HUES6 (cell line): ENCODE measurements around the gene UBAC2.

Source experiments
- H3K27ac ChIP-seq: 2 replicates; pipeline ENCODE4 v1.7.0; 2013; ENCODE audit warnings: low read depth, mild to moderate bottlenecking, low read length, inconsistent platforms
- H3K27me3 ChIP-seq: 2 replicates; pipeline ENCODE4 v1.6.1; 2013; ENCODE audit warnings: low read length; ENCODE audit not compliant: control insufficient read depth, insufficient read depth
- H3K36me3 ChIP-seq: 2 replicates; pipeline ENCODE4 v1.6.1; 2013; ENCODE audit warnings: low read length; ENCODE audit not compliant: control insufficient read depth, insufficient read depth
- H3K4me1 ChIP-seq: 2 replicates; pipeline ENCODE4 v1.6.1; 2013; ENCODE audit warnings: low read length; ENCODE audit not compliant: control insufficient read depth, insufficient read depth
- H3K4me3 ChIP-seq: 2 replicates; pipeline ENCODE4 v1.5.1; 2013; ENCODE audit warnings: low read depth, low read length
- H3K9ac ChIP-seq: one replicate; pipeline ENCODE4 v1.6.1; 2013; ENCODE audit warnings: mild to moderate bottlenecking, low read length
- H3K9me3 ChIP-seq: 2 replicates; pipeline ENCODE4 v1.6.1; 2013; ENCODE audit warnings: low read depth, low read length; ENCODE audit not compliant: control insufficient read depth, insufficient read depth

The UBAC2 gene

DNA sequence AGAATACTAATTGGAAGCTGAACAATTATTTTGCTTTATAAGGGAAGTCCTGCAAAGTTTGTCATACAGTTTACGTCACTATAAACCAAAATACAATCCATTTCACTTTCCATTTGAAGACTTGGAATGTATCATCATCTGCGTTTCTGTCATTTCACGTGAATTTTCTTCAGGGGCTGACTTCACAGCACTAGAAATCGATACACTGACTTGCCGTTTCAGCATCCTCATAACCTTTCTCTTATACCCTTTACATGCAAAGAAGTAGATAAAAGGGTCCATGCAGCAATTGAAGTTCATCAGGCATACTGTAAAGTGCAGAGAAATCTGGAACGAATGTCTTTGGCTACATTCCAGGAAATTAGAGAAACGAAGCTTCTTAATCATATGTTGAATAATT, 94.3 kb downstream of the UBAC2 start:
- Histone ChIP-seq H3K36me3 (no peaks in the 10 kb centered on the region), H3K27ac (no peak overlapping the region), H3K4me1 (peaks cover 2% of the 10 kb centered on the region)

DNA sequence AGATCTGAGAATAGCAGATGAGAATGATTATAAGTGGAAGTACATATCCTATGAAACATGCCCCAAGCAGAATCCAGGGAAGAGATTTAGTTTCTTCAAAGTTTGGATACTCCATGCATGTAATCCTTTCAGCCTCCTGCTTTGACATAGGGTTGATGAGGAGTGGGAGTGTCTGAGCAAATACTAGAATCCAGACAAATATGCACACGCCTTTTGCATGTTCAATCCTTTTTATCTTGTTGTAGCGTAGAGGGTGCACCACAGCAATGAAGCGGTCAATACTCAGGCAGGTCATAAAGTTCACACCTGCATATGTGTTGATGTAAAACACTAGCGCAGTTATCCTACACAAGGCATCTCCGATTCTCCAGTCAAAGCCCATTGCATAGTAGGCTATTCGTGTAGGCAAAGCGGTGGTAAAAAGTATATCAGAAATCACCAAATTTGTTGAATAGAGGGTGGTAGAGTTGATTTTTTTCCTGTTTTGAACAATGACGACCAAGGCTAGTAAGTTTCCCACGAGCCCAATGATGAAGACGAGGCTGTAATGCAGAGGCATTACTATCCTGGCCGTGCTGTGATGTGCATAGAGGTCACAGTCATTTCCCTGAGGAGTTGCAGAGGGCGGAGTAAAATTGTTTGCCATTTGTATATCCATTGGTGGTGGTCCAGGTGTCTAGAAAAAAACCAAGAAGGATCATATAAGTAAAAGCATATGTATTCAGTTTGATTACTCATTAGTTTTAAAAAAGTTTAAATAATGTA, 95.0 kb downstream of the UBAC2 start:
- Histone ChIP-seq H3K4me3 (no peak overlapping the region), H3K27ac (no peak overlapping the region), H3K4me1 (peaks cover 4% of the 10 kb centered on the region)

More for the DNA sequence above, 94.3 kb downstream of the UBAC2 start:
- no peak overlapping the region for H3K4me3 ChIP-seq
- H3K27me3 ChIP-seq = no peaks in the 10 kb centered on the region
- no peak overlapping the region for H3K9ac ChIP-seq
- no peaks in the 10 kb centered on the region for H3K9me3 ChIP-seq

DNA sequence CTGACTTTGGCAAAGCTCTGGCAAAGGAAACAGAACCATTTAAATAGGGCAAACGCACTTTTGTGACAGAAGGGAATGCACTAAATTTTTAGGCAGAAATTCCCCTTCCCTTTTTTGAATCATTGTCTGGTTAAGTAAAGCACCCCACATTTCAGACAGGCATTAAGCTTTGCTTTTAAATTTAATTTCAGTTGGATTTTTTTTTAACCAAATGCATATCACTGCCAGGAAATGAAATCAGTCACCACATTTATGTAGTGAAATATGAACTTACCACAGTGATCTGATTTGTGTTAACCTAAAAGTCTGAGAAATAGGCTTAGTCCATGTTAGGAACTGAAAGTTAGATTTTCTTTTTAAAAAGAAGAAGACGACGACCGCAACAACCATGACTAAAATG, 95.7 kb downstream of the UBAC2 start:
- no peak overlapping the region for H3K9ac ChIP-seq
- H3K4me1 ChIP-seq = peaks cover 4% of the 10 kb centered on the region

More for the DNA sequence above, 95.0 kb downstream of the UBAC2 start:
- no peaks in the 10 kb centered on the region for H3K36me3 ChIP-seq
- H3K9me3 ChIP-seq = no peaks in the 10 kb centered on the region
- no peaks in the 10 kb centered on the region for H3K27me3 ChIP-seq
- no peak overlapping the region for H3K9ac ChIP-seq

DNA sequence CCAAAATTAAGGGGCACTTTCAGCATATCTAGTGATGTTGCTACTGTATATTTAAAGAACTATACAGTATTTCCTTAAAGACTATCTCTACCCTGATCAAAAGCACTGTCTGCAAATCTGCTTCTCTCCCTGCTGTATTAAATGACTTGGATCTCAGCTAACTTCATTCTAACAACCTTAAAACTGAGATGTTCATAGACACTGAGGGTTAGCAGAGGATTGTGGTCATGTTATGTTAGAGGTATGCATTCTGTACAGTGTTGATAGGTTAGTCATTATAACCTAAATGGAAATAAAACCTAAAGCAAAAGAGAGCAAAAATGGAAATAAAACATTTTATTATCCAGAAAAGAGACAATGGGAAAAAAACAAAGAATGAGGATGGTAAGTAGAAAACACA, 96.7 kb downstream of the UBAC2 start:
- H3K9me3 ChIP-seq = no peaks in the 10 kb centered on the region
- no peaks in the 10 kb centered on the region for H3K36me3 ChIP-seq
- no peak overlapping the region for H3K27ac ChIP-seq
- no peak overlapping the region for H3K9ac ChIP-seq
- H3K27me3 ChIP-seq = no peaks in the 10 kb centered on the region
- H3K4me1 ChIP-seq = peaks cover 4% of the 10 kb centered on the region
- H3K4me3 ChIP-seq = no peak overlapping the region

More for the DNA sequence above, 95.7 kb downstream of the UBAC2 start:
- Histone ChIP-seq H3K27me3 (no peaks in the 10 kb centered on the region), H3K36me3 (no peaks in the 10 kb centered on the region), H3K9me3 (no peaks in the 10 kb centered on the region), H3K4me3 (no peak overlapping the region), H3K27ac (no peak overlapping the region)

- Histone ChIP-seq H3K4me3 (no peak overlapping the region), H3K27ac (no peak overlapping the region), H3K27me3 (no peaks in the 10 kb centered on the region), H3K9ac (no peak overlapping the region), H3K9me3 (no peaks in the 10 kb centered on the region), H3K4me1 (peaks cover 4% of the 10 kb centered on the region), H3K36me3 (no peaks in the 10 kb centered on the region)
These were observed 97.4 kb downstream of the UBAC2 start for GRCh38 chr13:99298056-99298455.

DNA sequence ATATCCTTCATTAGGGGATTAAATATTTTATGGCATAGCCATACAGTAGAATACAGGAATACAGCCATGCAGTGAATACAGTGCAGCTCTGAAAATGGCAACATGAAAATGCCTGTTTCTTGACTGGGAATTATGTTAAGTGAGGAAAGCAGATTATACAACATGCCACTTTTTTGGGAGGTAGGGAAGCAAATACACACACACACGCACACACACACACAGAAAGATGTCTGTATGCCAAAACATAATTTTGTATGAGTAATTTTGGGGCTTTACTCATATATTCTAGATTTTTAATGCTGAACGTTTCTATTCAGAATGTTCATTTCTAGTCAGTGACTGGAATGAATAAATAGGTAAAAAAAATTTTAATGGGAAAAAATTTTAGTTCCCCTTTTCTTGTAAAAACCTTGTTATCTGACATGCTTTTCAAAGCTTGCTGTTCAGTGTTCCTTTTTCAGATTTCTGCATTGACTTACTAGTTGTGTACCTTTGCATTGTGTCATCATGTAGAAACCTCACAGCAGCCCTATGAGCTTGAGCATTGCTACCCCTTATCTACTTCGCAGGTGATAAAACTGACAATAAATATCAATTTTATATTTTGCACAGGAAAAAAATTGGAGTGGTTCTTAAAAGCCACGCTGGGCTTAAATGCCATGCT, 98.7 kb downstream of the UBAC2 start:
- Histone ChIP-seq H3K9ac (no peak overlapping the region), H3K4me1 (peaks cover 4% of the 10 kb centered on the region), H3K36me3 (no peaks in the 10 kb centered on the region), H3K4me3 (no peak overlapping the region), H3K9me3 (no peaks in the 10 kb centered on the region), H3K27ac (no peak overlapping the region), H3K27me3 (no peaks in the 10 kb centered on the region)

DNA sequence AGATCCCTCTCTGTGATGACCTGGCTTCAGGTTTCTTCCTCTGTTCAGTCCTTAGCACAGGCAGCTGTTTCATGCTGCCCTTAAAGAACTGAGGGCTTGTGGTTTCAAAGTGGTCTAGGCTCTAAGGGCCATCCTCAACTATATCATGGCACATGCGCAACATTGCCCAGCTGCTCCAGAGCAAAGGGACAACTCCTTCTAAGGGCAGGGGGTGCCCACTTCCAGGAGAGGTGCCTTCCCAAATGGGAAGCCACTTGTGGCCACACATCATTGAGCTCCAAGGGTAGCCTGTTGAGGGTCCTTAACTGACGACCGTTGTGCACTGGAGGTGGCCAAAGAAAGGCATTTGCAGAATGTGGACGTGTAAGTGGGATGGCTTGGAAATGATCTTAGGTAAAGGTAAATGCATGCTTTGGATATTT, 99.3 kb downstream of the UBAC2 start:
- no peak overlapping the region for H3K9ac ChIP-seq
- H3K36me3 ChIP-seq = no peaks in the 10 kb centered on the region
- H3K27me3 ChIP-seq = no peaks in the 10 kb centered on the region
- H3K27ac ChIP-seq = no peak overlapping the region
- H3K4me1 ChIP-seq = peaks cover 4% of the 10 kb centered on the region
- H3K9me3 ChIP-seq = no peaks in the 10 kb centered on the region
- no peak overlapping the region for H3K4me3 ChIP-seq

- Histone ChIP-seq H3K36me3 (no peaks in the 10 kb centered on the region), H3K9ac (no peak overlapping the region), H3K4me1 (peaks cover 6% of the 10 kb centered on the region), H3K9me3 (no peaks in the 10 kb centered on the region), H3K27me3 (no peaks in the 10 kb centered on the region), H3K27ac (no peak overlapping the region), H3K4me3 (no peak overlapping the region)
These were observed 100.6 kb downstream of the UBAC2 start for GRCh38 chr13:99301056-99301838.

- Histone ChIP-seq H3K27ac (no peak overlapping the region), H3K36me3 (no peaks in the 10 kb centered on the region), H3K27me3 (no peaks in the 10 kb centered on the region), H3K9ac (no peak overlapping the region), H3K4me3 (no peak overlapping the region), H3K9me3 (no peaks in the 10 kb centered on the region), H3K4me1 (peaks cover 10% of the 10 kb centered on the region)
These were observed 101.4 kb downstream of the UBAC2 start for GRCh38 chr13:99301913-99302636.

- Histone ChIP-seq H3K36me3 (no peaks in the 10 kb centered on the region), H3K9me3 (no peaks in the 10 kb centered on the region), H3K4me1 (peaks cover 10% of the 10 kb centered on the region), H3K9ac (no peak overlapping the region), H3K27ac (no peak overlapping the region), H3K27me3 (no peaks in the 10 kb centered on the region), H3K4me3 (no peak overlapping the region)
These were observed 102.2 kb downstream of the UBAC2 start for GRCh38 chr13:99302637-99303505.
